Transverse colon (tissue), 4 donors: Measurements from ENCODE around the gene MRPL52. TPM values are rescaled to one million over a fixed set of nuclear protein-coding genes. Genes with fewer than 3 reads are reported as not detected.

Experiments
- DNase-seq: peaks from one replicate; pipeline ENCODE4 v3.0.0-alpha.2; 2019
- H3K27ac ChIP-seq, 4 donors: fragments of 200-600 bp; sonication (generic); 2 replicates each; pipeline ENCODE4 v1.5.1; 2016 to 2018; ENCODE audit warnings: inconsistent platforms in 4 of 4
- H3K27me3 ChIP-seq: fragments of 200-600 bp; sonication (generic); 2 replicates; pipeline ENCODE4 v1.5.1; 2017; ENCODE audit warnings: inconsistent platforms
- H3K36me3 ChIP-seq, 4 donors: fragments of 200-600 bp; sonication (generic); 2 replicates each; pipeline ENCODE4 v1.5.1; 2017 to 2019; ENCODE audit warnings: inconsistent platforms in 4 of 4
- H3K4me1 ChIP-seq, 4 donors: fragments of 200-600 bp; sonication (generic); 2 replicates each; pipeline ENCODE4 v1.5.1; 2017 to 2020; ENCODE audit warnings: inconsistent platforms in 4 of 4
- H3K4me3 ChIP-seq, 4 donors: fragments of 200-600 bp; sonication (generic); 1 replicate in 1 of 4; 2 replicates in 3 of 4; pipeline versions ENCODE4 v1.5.1 to v1.6.1; 2017 to 2019; ENCODE audit warnings: inconsistent platforms in 4 of 4
- H3K9me3 ChIP-seq, 2 donors: fragments of 200-600 bp; sonication (generic); 2 replicates each; pipeline ENCODE4 v1.5.1; 2017 to 2019; ENCODE audit warnings: inconsistent platforms in 2 of 2
- EP300 ChIP-seq: sonication (generic); formaldehyde crosslinking; IDR thresholded peaks from one replicate; pipeline ENCODE4 v1.6.1; 2017; ENCODE audit warnings: antibody characterized with exemption, low read depth
- POLR2A ChIP-seq: fragments of 450-650 bp; IDR thresholded peaks from one replicate; pipeline ENCODE4 v1.6.1; 2016; ENCODE audit warnings: antibody characterized with exemption, mild to moderate bottlenecking, moderate library complexity
- POLR2AphosphoS5 ChIP-seq, 3 donors: sonication (generic); formaldehyde crosslinking; IDR thresholded peaks; one replicate each; pipeline ENCODE4 v1.6.1; 2016; ENCODE audit warnings: antibody characterized with exemption in 3 of 3
- WGBS, 2 donors: methylation state at CpG; one replicate each; pipeline ENCODE4 v1.1.5; 2018; ENCODE audit warnings: low coverage in 1 of 2; 5-methylcytosine and 5-hydroxymethylcytosine counted together
- in situ Hi-C, 4 donors: fragments of 200-750 bp; cut with MboI; loops; one replicate each; pipeline versions ENCODE4 v1.15.0 to v1.15.1; 2017; ENCODE audit warnings: low sequenced_read_pairs in 3 of 4, low pct_ligation_motif_present in 1 of 4, low pct_unique_long_range_greater_than_20kb in 1 of 4
- intact Hi-C: fragments of 100-400 bp; cut with DNase I; formaldehyde crosslinking; loops from one replicate; pipeline ENCODE4 v1.15.1; 2023; ENCODE audit warnings: low total_unique reads
- total RNA-seq, 4 donors: library from RNA; depleted of rRNA; stranded (reverse); fragments of >200 nt; gene quantifications; one replicate each; pipeline ENCODE4 v1.1.0, GENCODE V29; 2016
- TF ChIP-seq, protein P1 (sequence below), 5 experiments: fragments of 200-600 bp in 3 of 5; fragments of 450-650 bp in 2 of 5; sonication (generic) in 3 of 5; IDR thresholded peaks; 1 replicate in 2 of 5; 2 replicates in 3 of 5; pipeline ENCODE4 v1.5.1; 2016 to 2017; ENCODE audit warnings: antibody characterized with exemption in 5 of 5, inconsistent platforms in 3 of 5, mild to moderate bottlenecking in 2 of 5, moderate library complexity in 1 of 5

The MRPL52 gene
- total RNA-seq, 4 donors from 2014 or later = 7.5 to 44.3 (median 23.8) TPM; not detected in 1

DNA sequence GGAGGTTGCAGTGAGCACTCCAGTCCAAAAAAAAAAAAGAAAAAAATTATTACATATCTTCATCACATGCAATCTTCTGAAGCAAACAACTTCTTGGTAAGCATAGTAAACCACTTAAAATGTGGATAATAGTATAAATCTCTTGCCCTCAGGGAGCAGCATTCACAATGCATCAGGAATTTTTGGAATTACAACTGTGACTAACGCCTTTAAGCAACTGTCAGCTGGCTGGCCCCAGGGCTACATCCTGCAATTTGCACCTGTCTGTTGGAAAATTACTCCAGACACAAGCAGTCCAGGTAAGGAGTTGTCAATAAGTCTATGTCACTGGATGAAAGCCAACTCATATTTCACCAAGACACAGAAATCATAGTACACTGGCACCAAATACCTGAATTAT, 9.0 kb upstream of the MRPL52 start:
- intact Hi-C loops = loop anchor here (10.0 kb wide), 1 partner anchor 266 kb away; no protein-coding TSS in a partner anchor
- Histone ChIP-seq H3K36me3 (no peaks in the 10 kb centered on the region), H3K4me3 (no peak overlapping the region), H3K27me3 (no peaks in the 10 kb centered on the region), H3K9me3 (no peaks in the 10 kb centered on the region), H3K4me1 (peaks cover 4 to 36% (median 23%) of the 10 kb centered on the region in 4 donors), H3K27ac (no peak overlapping the region)
- WGBS, 2 donors = 50 to 56% methylated on average over 1 of the region's 1 CpG
- no peak for DNase-seq
- TF ChIP-seq, protein P1, sequence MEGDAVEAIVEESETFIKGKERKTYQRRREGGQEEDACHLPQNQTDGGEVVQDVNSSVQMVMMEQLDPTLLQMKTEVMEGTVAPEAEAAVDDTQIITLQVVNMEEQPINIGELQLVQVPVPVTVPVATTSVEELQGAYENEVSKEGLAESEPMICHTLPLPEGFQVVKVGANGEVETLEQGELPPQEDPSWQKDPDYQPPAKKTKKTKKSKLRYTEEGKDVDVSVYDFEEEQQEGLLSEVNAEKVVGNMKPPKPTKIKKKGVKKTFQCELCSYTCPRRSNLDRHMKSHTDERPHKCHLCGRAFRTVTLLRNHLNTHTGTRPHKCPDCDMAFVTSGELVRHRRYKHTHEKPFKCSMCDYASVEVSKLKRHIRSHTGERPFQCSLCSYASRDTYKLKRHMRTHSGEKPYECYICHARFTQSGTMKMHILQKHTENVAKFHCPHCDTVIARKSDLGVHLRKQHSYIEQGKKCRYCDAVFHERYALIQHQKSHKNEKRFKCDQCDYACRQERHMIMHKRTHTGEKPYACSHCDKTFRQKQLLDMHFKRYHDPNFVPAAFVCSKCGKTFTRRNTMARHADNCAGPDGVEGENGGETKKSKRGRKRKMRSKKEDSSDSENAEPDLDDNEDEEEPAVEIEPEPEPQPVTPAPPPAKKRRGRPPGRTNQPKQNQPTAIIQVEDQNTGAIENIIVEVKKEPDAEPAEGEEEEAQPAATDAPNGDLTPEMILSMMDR (IDR thresholded peaks at IDR 0.05) = no peak
- TF ChIP-seq EP300 (no peak), POLR2A (no peak), POLR2AphosphoS5 (IDR thresholded peaks at IDR 0.05) (no peak)
- in situ Hi-C loops = no loop called here

DNA sequence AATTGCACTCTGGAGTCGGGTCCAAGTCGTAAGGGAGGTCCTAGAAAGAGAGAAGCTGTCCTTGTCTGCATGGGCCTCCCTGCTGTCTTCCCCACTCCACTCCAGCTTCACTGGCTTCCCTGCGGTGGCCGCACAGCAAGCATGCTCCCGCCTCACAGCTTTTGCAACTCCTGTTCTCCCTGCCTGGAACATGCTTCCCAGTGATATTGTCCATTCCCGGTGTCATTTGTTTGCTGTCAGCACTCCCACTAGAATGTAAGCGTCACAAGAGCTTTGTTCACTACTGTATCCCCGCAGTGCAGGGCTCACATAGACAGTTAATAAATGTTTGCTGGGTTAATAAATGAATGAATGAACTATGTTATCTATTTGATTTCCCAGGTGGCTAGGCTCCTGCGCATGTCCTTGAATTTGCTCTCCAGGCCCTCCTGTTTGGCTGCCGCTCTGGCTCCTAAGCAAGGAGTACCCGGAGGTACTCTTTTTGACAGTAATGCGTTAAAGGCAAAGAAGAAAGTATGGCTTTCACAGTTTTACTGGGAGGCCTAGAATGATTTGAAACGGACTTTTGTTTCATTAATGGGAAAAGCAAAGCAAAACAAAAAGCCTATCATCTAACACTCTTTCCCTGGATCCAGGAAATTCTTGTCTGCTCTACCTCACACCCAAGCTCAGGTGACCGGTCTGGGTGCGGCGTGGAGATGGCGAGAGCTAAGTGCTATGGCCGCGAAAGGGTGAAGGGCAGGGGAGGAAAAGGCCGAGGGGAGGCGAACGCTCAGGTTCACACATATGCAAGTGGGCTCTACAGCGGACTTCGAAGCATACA, 8.3 kb upstream of the MRPL52 start:
- Histone ChIP-seq H3K4me1 (peaks cover 4 to 32% (median 22%) of the 10 kb centered on the region in 4 donors), H3K27ac (peak overlapping the region in 1 of 4 donors; percentile 68), H3K27me3 (no peaks in the 10 kb centered on the region), H3K36me3 (no peaks in the 10 kb centered on the region), H3K4me3 (no peak overlapping the region), H3K9me3 (no peaks in the 10 kb centered on the region)
- TF ChIP-seq EP300 (no peak), POLR2AphosphoS5 (IDR thresholded peaks at IDR 0.05) (no peak), POLR2A (no peak)
- TF ChIP-seq, protein P1 (IDR thresholded peaks at IDR 0.05) = no peak
- in situ Hi-C loops = no loop called here
- DNase-seq = no peak
- intact Hi-C loops = loop anchor here (1.0 to 10.0 kb wide), 2 partner anchors 32 to 267 kb away; no protein-coding TSS in a partner anchor
- WGBS, 2 donors = 65 to 85% methylated on average over 15 to 24 of the region's 24 CpGs

DNA sequence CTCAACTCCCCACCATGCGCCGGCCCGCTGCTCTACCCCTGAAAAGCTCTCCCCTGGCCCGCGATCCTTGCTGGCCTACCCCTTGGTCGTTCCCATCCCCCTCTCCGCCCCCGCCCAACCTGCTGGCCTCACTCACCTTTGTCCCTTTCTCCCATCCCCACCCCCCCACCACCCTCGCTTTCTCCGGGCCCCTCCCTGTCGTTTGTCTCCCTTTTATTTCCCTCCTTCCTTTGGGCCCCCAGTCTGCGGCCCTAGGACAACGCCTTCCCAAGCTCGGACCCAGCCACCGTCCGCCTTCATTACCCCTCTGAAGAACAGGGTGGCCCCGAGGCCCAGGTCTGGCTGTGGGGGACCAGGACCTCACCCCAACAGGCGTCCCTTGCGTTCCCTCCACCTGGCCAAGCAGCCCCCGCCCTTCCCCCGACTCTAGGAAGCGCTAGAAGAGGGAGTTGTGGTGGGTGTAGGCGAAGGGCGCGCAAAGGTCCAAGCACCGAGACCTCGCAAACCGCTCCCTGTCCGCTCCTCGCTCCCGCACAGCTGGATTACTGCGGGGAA, 7.6 kb upstream of the MRPL52 start:
- peaks cover 4 to 32% (median 22%) of the 10 kb centered on the region in 4 donors for H3K4me1 ChIP-seq
- intact Hi-C loops = loop anchor here (1.0 to 10.0 kb wide), 2 partner anchors 31 to 267 kb away; no protein-coding TSS in a partner anchor

More for the DNA sequence above, 7.6 kb upstream of the MRPL52 start:
- Histone ChIP-seq H3K27me3 (no peaks in the 10 kb centered on the region), H3K4me3 (peak overlapping the region; percentile 25 to 48 (median 34)), H3K27ac (peak overlapping the region; percentile 45 to 68 (median 64)), H3K36me3 (no peaks in the 10 kb centered on the region), H3K9me3 (no peaks in the 10 kb centered on the region)
- in situ Hi-C loops = no loop called here
- TF ChIP-seq POLR2AphosphoS5 (IDR thresholded peaks at IDR 0.05) (no peak), POLR2A (no peak), EP300 (no peak)
- TF ChIP-seq, protein P1 (IDR thresholded peaks at IDR 0.05) = no peak
- 57% methylated on average over 22 of the region's 32 CpGs; no CpG with 5 or more reads in 1 of the 2 donors for WGBS, 2 donors
- no peak for DNase-seq
